GM21515 (cell line): Measurements from ENCODE around the gene CCDC93.

ENCODE experiments used
- ATAC-seq: cut with Tn5 transposase; IDR thresholded peaks from one replicate; pipeline ENCODE4 v1.9.1; 2021; ENCODE audit not compliant: unreplicated experiment

Gene CCDC93

DNA sequence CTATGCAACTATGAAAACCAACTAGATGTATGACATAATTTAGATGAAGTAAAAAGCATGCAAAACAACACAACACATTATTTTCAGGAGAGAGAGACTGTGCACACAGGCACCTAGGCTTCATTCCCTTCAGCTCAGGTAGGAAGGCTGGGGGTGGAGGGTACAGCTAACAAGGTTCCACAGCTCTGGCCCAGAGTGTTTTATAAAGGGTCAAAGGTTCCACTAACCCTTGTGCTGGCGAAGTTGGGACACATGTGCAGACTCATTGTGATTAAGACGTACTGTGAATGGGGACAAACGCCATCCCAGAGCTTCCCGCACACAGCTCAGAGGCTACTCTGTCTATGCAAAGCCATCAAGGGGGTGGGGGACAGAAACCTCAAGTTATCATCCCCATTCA, 19.1 kb downstream of the CCDC93 start:
- ATAC-seq, result no peak

DNA sequence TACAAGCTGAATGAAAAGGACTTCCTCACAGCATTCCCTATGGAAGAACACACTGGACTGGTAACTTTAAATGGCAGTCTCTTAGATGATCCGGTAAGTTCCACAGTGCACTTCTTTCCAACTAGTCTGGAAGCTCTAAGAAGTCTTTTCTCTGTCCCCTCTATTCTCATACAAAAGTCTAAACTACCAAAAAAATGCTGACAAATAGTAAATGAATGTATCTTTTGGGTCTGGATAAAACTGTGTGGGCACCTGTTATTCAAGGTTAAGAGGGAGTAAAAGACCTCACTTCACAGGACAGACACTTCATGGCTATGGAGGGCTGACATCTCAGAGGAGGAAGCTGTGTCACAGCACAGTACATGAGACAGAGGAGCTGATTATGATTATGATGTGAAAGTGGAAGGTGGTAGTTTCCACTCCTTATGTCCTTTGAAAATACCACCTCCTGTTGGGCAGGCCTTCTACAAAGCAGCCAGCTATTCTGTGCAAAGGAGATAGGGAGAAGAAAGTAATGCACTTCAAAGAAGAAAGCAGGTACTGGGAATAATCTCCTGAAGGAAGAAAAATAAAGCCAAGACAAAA, 23.9 kb downstream of the CCDC93 start:
- ATAC-seq, result no peak

DNA sequence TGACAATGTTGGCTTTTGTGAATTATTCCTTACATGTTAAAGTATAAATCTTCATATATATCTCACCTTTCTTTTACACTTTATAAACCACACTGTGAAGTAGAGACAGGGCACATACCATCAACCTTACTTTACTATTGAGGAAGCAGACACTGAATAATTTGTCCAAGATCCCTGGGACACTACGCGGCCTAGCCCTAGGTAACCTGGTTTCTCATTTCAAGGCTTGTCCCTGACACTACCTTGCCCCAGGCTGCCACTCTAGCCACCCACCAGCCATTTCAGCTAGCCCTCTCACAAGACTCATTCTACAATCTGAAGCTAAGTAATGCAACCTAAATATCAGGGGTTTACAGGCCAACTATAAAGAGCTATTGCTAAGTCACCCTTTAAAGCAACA, 26.7 kb downstream of the CCDC93 start:
- no peak for ATAC-seq

DNA sequence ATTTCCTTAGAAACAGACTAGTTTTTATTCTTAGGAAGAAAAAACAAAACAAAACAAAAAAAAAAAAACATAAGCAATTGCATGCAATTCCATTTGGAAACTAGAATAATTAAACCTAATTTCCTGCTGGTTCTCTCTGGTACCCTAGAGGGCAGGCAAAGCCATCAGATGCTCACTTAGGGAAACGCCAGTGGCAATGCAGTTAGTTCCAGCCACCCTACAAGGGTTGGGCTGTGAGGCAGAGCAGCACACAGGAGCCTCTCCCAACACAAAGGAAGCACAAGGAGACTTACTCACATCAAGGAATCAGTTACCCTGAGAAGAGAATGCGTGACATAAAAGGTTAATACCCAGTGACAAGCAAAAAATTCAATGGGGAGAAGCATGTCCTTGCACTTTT, 28.8 kb downstream of the CCDC93 start:
- no peak for ATAC-seq

DNA sequence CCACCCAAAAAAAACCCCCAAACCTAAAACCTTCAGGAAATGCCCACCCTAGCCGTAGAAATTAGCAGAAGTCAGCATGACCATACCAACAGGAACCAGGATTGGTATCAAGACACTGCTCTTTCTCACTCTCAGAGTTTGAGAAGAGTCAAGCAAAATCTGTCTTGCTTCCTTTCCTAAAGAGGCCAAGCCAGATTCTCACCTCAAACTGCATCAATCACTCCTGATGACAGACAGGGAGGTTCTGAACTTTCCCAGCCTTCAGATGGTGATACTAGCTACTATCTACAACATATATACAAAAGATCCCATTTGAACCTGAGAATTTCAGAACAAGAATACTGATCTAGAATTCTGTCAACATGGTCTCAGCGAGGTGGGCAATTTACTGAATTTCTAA, 29.7 kb downstream of the CCDC93 start:
- ATAC-seq, result no peak

DNA sequence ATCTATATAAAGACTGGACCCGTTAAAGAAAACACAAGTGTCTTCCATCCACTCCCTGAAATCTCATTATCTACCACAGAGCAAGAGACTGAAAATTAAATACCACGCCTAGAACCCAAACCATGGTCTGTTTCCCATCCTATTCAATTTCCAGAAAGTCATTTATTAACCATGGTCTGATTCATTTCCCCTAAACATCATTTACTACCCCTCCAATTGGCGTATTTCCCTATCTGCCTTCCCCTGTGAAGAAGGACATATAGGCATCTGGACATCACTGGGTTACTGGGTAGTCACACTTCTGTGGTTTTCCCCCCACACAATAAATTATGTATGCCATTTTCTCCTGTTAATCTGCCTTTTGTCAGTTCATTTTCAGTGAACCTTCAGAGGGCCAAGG, 30.8 kb downstream of the CCDC93 start:
- no peak for ATAC-seq

DNA sequence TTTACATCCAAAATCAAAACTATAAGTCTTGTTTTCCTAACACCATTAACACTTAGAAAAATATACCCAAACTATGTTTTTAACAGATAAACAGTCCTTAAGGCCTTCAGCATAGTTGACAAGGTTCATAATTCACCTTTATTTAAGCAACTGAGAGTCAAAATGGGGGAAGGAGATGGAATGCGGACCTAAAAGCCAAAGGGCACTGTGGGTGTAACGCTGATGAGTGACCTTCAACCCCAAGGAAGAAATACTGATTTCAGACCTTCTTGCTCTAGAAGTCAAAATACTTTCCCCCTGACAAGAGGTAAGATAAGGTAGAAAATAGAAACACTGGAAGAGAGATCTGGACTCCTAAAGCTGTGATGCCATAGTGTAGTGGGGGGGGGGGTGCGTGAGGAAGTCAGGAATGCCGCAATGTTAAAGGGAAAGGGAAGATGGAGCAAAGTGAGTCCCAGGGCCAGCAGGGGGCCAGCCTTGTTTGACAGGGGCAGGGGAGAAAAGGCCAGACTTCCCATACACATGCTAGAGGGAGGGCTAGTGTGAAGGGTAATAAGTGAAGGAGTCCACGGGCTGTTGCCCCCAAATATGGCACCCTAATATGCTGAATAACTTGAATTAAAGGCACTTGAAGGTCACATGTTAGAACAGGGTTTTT, 31.4 kb downstream of the CCDC93 start:
- ATAC-seq, result no peak

DNA sequence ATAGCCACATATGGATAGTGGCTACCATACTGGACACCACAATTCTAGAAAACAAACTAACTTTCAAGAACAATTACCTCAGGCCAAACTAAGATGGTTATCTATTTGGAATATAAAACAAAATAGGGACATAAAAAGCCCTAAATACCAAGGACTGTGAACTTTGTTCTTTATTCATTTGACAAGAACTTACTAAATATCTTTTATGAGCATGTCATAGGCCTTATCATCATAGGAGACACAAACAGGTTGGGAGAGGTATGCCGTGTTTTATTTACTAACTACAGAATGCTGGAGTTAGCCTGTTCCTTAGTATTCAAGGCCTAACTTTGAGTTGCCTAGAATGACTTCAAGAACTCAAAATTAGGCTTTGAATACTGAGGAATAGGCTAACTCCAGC, 32.1 kb downstream of the CCDC93 start:
- ATAC-seq, result no peak

DNA sequence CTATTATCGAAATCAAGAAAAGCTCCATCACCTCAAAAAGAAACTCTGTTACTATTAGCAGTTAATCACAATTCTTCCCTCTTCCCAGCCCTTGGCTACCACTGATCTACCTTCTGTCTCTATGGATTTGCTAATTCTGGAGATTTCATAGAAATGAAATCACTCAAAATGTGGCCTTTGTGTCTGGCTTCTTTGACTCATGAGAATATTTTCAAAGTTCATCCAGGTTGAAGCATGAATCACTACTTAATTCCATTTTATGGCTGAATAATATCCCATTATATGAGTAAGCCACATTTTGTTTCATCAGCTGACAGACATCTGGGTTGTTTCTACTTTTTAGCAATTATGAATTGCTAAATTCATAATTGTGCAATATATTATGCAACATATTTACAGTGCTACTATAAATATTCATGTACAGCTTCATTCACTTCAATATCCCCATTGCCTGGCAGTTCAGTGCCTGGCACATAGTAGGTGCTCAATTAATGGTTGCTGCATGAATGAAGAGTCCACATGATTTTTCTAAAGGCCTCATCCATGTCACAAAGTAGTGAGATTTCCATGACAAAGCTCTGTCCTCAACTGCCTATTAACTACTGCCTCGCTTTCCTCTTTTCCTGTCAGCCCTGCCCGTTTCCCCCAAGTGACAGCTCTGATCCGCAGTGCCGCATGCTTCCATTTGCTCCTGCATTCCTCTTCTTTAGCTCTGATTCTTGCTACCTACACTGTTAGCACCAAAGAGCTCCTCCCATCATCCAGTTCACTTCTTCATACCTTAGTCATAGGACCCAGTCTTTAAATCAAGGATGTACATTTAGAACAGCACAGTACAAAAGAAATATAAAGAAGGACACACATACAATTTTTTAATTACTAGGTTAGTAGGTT, 32.8 kb downstream of the CCDC93 start:
- no peak for ATAC-seq

DNA sequence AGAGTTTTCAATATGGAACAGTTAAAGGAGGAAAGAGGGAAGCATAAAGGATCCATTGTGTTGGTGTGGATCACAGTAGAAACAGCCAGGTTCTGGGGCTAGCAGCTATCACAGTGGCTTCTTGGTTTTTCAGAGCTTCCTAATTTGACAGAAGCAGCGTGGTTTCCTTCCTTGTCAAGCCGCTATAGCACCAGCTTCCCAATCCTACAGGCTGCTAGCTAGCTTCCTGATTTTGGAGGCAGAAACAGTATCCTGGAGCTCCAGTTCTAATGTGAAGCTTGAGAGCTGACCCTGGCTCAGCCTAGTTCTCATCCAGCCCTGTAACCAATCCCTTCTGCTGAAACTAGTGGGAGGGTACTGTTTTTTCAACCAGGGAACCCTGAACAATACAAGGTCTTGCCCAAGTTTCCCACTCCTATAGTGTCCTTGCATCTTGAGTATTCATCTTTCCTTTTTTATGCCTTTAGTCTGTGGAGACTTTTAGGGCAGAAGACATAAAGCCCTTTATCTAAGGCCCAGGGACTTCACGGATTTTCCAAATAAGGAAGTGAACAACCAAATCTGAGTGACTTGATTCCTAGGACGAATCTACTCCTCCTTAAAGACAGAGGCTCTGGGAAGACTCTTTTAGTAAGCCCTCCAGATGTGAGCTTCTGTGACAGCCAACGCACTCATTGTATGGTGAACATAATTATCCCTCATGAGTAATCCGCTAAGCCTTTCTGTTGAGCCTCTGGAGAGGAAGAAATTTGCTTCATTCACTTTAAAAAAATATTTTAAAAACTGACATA, 33.8 kb downstream of the CCDC93 start:
- ATAC-seq, result no peak

DNA sequence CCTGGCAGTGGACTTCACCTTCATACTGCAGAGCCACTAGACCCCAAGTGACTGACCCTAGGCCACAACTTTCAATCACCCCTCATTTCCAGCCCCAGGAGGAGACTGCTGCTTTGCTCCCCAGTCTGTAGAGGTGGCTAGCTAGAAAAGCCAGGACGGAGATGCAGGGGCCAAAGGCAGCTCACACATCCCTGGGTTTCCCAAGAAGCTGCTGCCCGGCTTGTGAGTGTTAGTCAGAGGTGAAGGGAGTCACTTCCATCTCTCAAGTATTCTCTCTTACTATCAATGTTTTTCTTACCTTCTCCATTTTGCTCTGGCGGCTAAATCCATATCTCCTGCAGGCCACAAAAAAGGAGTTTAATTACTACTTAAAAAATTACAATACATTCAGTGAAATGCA, 36.2 kb downstream of the CCDC93 start:
- ATAC-seq, result no peak

DNA sequence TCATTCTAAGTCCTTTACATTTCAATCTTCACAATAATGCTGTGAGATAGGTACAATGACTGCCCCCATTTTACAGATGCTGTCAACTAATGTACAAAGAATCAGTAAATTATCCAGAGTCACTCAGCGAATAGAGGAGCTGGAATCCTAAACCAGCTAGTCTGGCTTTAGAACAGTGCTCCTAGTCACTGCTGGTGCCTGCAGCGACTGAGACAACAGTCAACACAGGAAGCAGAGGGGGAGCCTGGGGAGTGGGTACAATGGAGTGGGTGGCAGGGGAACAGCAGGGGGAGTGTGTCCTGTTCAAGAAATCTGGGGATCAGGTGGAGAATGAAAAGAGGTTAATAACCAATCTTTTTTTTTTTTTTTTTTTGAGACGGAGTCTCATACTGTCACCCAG, 37.3 kb downstream of the CCDC93 start:
- no peak for ATAC-seq

DNA sequence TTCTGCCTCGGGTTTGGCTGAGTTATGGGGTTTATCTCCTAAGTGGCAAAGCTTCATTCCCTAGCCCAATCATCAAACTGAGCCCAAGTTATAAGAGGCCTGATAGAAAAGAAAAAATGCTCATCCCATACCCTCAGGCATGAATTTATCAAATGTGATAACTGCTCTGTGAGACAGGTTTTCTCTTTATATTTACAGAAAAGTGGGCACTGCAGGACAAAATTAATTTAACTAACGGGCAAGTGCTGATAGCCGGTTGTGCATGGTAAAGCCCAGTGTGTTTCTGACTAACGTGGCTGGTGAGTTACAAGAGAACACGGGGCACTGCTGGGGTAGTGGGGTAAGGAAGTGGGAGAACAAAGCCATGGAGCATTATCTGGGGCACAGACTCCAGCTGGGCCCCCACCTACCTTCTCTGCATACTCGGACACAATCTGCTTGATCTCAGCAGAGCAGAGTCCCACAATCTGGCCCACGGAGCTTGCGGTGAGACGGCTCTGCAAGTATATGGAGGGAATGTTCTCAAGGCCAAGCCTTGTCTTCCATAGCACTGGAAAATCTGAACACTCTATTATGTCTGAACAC, 40.3 kb downstream of the CCDC93 start:
- ATAC-seq, result no peak

DNA sequence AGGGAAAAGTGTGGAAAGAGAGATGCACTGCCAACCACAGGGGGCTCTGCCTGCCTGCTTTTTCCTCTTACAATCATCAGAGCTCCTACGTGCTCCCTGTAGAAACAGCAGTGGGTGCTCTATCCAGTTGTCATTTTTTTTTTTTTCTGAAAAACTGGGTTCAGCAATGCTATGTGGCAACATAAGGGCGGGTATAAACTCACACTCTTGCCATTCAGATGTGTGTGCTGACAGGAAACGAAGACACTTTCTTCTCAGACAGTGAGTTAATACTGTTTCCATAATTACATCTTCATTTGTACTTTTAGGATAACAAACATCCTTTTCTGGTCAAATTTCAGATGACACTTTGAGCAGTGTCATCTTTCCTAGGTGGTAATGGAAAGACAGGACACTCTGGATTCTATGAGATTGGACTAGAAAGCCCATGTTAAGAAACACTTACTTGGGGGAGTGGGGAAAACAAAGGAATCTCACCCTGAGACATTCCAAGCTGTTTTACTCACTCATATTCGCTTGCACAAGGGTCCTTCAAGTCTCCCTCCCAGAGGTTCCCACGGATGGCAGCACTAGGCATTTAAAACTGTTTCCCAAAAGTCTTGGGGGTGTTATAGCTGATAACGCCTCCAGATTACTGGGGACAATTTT, 41.3 kb downstream of the CCDC93 start:
- no peak for ATAC-seq

DNA sequence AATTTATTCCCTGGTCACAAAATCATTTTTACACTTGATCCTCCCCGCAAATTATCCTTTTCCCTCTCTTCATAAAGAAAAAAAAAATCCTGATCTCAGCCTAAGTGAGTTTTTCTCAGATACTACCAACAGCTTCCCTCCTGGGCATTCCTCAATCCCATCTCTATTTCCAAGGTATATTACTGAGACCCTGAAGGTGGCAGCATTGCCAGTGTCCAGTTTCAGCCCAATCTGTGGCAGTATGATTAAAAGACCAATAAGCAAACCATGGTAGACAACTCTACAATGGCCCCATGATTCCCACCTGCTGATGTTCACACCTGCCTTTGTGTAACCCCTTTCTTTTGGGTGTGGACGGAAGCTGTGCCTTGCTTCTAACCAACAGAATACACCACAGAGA, 45.1 kb downstream of the CCDC93 start:
- no peak for ATAC-seq

DNA sequence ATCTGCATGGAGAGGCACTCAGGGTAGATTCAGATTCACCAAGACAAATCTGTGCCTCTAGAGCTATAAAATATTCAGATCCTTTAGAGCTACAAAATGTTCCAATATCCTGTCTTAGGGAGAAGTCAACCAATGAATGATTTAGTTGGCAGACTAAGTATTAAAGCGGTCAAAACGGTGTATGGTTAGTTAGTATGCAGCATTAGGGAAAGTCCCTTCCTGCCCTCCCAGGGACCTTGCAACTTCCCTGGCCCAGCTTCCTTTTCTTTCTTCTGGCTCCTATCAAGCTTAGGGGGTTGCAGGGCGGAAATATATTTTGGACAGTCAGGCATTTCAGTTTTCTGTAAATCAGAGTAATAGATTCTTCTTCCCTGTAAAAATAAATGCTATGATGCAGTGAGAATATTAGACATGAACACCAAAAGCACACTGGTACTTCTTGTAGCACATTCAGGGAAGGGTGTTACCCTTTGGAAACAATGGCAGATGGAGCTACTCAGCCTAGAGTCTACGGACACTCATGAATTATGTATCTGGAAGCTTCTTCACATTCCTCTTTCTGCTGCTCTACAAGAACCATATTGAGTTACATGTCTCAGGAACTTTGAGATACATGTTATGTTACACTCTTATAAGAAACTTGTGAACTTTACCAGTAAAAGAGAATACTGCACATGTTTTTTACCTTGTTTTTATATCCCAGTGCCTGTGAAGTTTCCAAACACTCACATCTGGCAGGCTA, 45.7 kb downstream of the CCDC93 start:
- no peak for ATAC-seq

DNA sequence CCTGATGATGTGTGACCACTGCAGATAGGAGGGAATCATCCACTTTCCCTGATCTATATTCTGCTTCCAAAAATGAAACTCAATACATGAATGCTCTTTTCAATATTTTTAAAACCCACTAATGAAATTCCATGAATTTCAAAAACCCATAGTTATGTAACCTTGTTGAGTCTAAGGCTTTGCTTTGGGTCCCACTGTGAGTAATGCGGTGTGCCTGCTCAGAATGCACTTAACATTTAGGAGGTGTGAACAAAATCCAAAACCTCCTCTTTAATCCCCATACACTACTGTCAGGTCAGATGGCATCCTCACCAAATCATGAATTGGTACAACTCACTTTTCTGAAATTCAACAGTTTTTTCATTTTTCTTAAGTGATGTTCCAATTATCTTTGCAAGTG, 50.4 kb downstream of the CCDC93 start:
- ATAC-seq, result no peak

DNA sequence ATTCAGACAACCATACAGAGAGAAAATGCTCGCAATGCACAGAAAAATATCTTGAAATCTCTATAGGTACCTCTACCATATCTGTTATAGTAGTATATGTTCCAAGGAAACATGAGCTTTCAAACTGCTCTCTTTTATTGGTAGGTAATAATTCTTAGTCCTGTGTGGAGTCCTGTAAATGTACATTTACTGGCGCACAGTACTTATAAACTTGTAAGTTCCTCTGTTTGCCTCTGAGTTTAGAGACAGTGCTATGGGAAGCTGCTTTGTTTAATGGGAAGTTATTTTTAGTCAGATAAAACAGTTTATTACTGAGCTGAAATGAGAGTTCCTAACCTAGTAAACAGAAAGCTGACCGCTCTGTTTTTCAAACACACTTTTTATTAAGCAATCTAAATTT, 52.7 kb downstream of the CCDC93 start:
- no peak for ATAC-seq

DNA sequence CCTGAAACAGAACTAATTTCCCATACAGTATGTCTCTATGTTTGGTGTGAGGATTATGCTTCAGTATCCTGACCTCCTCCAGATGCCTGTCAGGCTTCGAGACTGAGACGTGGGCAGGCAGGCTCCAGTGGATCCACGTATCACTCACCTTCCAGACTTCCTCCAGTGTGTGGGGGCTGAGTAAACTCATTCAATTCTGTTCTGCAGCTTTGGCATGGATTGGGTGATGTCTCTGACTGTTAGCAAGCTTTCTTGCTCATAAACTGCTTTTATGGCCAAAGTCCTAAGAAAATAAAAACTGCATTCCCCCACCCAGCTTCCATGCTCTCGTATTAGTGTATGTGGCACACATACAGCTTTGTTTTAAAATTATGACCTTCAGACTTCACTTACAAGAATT, 53.6 kb downstream of the CCDC93 start:
- ATAC-seq, result no peak

DNA sequence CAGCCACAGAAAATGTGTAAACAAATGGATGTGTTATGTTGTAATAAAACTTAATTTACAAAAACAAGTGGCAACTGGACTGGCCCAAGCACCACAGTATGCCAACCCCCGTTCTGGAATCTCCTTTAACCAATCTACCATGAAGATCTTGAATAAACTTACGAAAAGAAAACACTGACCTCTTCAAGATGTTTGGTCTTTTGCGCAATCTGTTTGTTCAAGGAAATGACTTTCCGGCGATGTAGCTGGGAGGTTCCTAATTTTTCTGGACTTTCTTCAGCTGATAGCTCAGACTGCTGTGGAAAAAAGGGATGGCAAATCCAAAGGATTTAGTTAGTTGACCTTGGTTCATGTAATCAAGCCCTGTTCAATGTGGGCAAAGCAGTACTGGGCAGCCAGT, 55.7 kb downstream of the CCDC93 start:
- ATAC-seq, result no peak
